Hepatocyte (in vitro differentiated cells): ENCODE measurements around the gene GOLM1. TPM values are rescaled to one million over a fixed set of nuclear protein-coding genes. Genes with fewer than 3 reads are reported as not detected.

Experiments used
- DNase-seq: peaks from one replicate; pipeline ENCODE4 v3.0.0-alpha.2; 2016; ENCODE audit warnings: low spot score
- H2AFZ ChIP-seq: fragments of 200-600 bp; sonication (generic); 2 replicates; pipeline ENCODE4 v1.6.0; 2016; ENCODE audit warnings: antibody characterized with exemption, mild to moderate bottlenecking
- H3K27ac ChIP-seq: fragments of 200-600 bp; sonication (generic); 2 replicates; pipeline ENCODE4 v1.5.1; 2016; ENCODE audit warnings: mild to moderate bottlenecking
- H3K27me3 ChIP-seq: fragments of 200-600 bp; sonication (generic); 2 replicates; pipeline ENCODE4 v1.6.1; 2016
- H3K36me3 ChIP-seq: fragments of 200-600 bp; sonication (generic); replicated peaks from 2 replicates; pipeline ENCODE4 v1.5.1; 2016; ENCODE audit warnings: low read depth; ENCODE audit not compliant: insufficient read depth
- H3K4me1 ChIP-seq: fragments of 200-600 bp; sonication (generic); 2 replicates; pipeline ENCODE4 v1.5.1; 2016; ENCODE audit warnings: mild to moderate bottlenecking, moderate library complexity; ENCODE audit not compliant: insufficient read depth
- H3K4me2 ChIP-seq: fragments of 200-600 bp; sonication (generic); 2 replicates; pipeline ENCODE4 v1.6.0; 2016
- H3K4me3 ChIP-seq: fragments of 200-600 bp; sonication (generic); 2 replicates; pipeline ENCODE4 v1.5.1; 2016; ENCODE audit warnings: mild to moderate bottlenecking
- H3K79me2 ChIP-seq: fragments of 200-600 bp; sonication (generic); 2 replicates; pipeline ENCODE4 v1.6.0; 2017; ENCODE audit warnings: mild to moderate bottlenecking
- H3K9me2 ChIP-seq: fragments of 200-600 bp; sonication (generic); replicated peaks from 2 replicates; pipeline ENCODE4 v1.6.0; 2017; ENCODE audit warnings: mild to moderate bottlenecking; ENCODE audit not compliant: insufficient read depth
- H3K9me3 ChIP-seq: fragments of 200-600 bp; sonication (generic); 2 replicates; pipeline ENCODE4 v1.5.1; 2016; ENCODE audit warnings: low read depth, mild to moderate bottlenecking
- H4K20me1 ChIP-seq: fragments of 200-600 bp; sonication (generic); 2 replicates; pipeline ENCODE4 v1.6.0; 2016; ENCODE audit warnings: mild to moderate bottlenecking; ENCODE audit not compliant: insufficient read depth, poor library complexity, severe bottlenecking
- CTCF ChIP-seq: fragments of 200-600 bp; sonication (generic); IDR thresholded peaks from 2 replicates; pipeline ENCODE4 v1.5.1; 2016; ENCODE audit warnings: antibody characterized with exemption, mild to moderate bottlenecking; ENCODE audit not compliant: poor library complexity
- EZH2 ChIP-seq: fragments of 200-600 bp; sonication (generic); IDR thresholded peaks from 2 replicates; pipeline ENCODE4 v1.6.1; 2016; ENCODE audit warnings: antibody characterized with exemption, mild to moderate bottlenecking, borderline replicate concordance
- EZH2phosphoT487 ChIP-seq: fragments of 200-600 bp; sonication (generic); IDR thresholded peaks from one replicate; pipeline ENCODE4 v1.6.1; 2018; ENCODE audit warnings: antibody characterized with exemption, mild to moderate bottlenecking, low read depth, moderate library complexity; ENCODE audit not compliant: unreplicated experiment, severe bottlenecking
- WGBS: methylation state at CpG from one replicate; pipeline ENCODE4 v1.1.6; 2016; ENCODE audit warnings: low lambda C conversion rate; ENCODE audit errors: missing lambda C conversion rate; 5-methylcytosine and 5-hydroxymethylcytosine counted together
- polyA plus RNA-seq: library from polyadenylated mRNA; unstranded; fragments of >200 nt; fragmentation: Nextera tagmentation; extraction: Ambion mirVana; gene quantifications from 2 replicates; pipeline ENCODE4 v1.2.1, GENCODE V29; 2016
- total RNA-seq: library from RNA; depleted of rRNA; stranded (reverse); fragments of >200 nt; gene quantifications from 2 replicates; pipeline ENCODE4 v1.2.3, GENCODE V29; 2014

The GOLM1 gene
- total and polyA plus RNA-seq, 2 experiments from 2014 or later, result 140 to 164 TPM

- no peaks in the 10 kb centered on the region for H4K20me1 ChIP-seq
- TF ChIP-seq EZH2, result no peak
- TF ChIP-seq EZH2phosphoT487, result no peak
- TF ChIP-seq CTCF, result no peak
- no peak overlapping the region for H2AFZ ChIP-seq
- 24% methylated on average over 3 of the region's 3 CpGs for WGBS
- H3K9me2 ChIP-seq, result no peaks in the 10 kb centered on the region
- H3K27me3 ChIP-seq, result no peaks in the 10 kb centered on the region
- H3K4me1 ChIP-seq, result peaks cover 4% of the 10 kb centered on the region
- H3K4me2 ChIP-seq, result no peak overlapping the region
- H3K4me3 ChIP-seq, result no peak overlapping the region
- DNase-seq, result peak; percentile 31
- peak overlapping the region; percentile 58 for H3K27ac ChIP-seq
- H3K79me2 ChIP-seq, result no peaks in the 10 kb centered on the region
- H3K36me3 ChIP-seq, result no peaks in the 10 kb centered on the region
- no peaks in the 10 kb centered on the region for H3K9me3 ChIP-seq
These were observed 42.5 kb upstream of the GOLM1 start for GRCh38 chr9:86141843-86142242.

GRCh38 chr9:86135371-86135770 is 36.0 kb upstream of the GOLM1 start:
- Histone ChIP-seq H3K9me3 (no peaks in the 10 kb centered on the region), H3K4me1 (no peaks in the 10 kb centered on the region), H3K27me3 (no peaks in the 10 kb centered on the region), H3K4me3 (no peak overlapping the region), H4K20me1 (no peaks in the 10 kb centered on the region), H3K27ac (no peak overlapping the region), H3K4me2 (no peak overlapping the region), H2AFZ (no peak overlapping the region), H3K9me2 (no peaks in the 10 kb centered on the region), H3K79me2 (no peaks in the 10 kb centered on the region), H3K36me3 (no peaks in the 10 kb centered on the region)
- 52% methylated on average over 5 of the region's 5 CpGs for WGBS
- TF ChIP-seq EZH2 (no peak), EZH2phosphoT487 (no peak), CTCF (no peak)
- no peak for DNase-seq

- Histone ChIP-seq H2AFZ (no peak overlapping the region), H3K4me1 (no peaks in the 10 kb centered on the region), H4K20me1 (no peaks in the 10 kb centered on the region), H3K4me2 (no peak overlapping the region), H3K9me3 (no peaks in the 10 kb centered on the region), H3K27ac (no peak overlapping the region), H3K79me2 (no peaks in the 10 kb centered on the region), H3K9me2 (no peaks in the 10 kb centered on the region), H3K27me3 (no peaks in the 10 kb centered on the region), H3K4me3 (no peak overlapping the region), H3K36me3 (no peaks in the 10 kb centered on the region)
- TF ChIP-seq EZH2 (no peak), CTCF (no peak), EZH2phosphoT487 (no peak)
- 87% methylated on average over 4 of the region's 4 CpGs for WGBS
- DNase-seq, result no peak
These were observed 35.0 kb upstream of the GOLM1 start for GRCh38 chr9:86134361-86134760.
